ENCODE results near the gene OBP2A. TPM values are rescaled to one million over a fixed set of nuclear protein-coding genes. Genes with fewer than 3 reads are reported as not detected.

The OBP2A gene
- total and polyA plus RNA-seq, 4 donors = 0.07 TPM; not detected in 3

GRCh38 chr9:135521608-135522095, 24.3 kb upstream of the OBP2A start:
- ATAC-seq (ENCODE audit: insufficient read depth, low FRiP score) = no peak
- no peak for DNase-seq
- H3K27me3 ChIP-seq (ENCODE audit: control insufficient read depth in 3 of 3, insufficient read depth in 3 of 3, low read length in 2 of 3) = peaks cover 0 to 4% (median 0%) of the 10 kb centered on the region in 3 donors
- H3K36me3 ChIP-seq (ENCODE audit: control insufficient read depth in 4 of 4, insufficient read depth in 4 of 4, low read length in 4 of 4) = no peaks in the 10 kb centered on the region
- no peak for TF ChIP-seq CTCF (IDR thresholded peaks at IDR 0.05; ENCODE audit: control extremely low read depth, extremely low read depth)
- WGBS, 2 donors = 81 to 94% methylated on average over 9 to 11 of the region's 11 CpGs
- H3K9ac ChIP-seq (ENCODE audit: insufficient read depth in 1 of 2, low read length in 2 of 2) = no peak overlapping the region
- no peaks in the 10 kb centered on the region for H3K4me1 ChIP-seq (ENCODE audit: control insufficient read depth in 5 of 5, insufficient read depth in 5 of 5, low read length in 5 of 5)
- no peak overlapping the region for H3K27ac ChIP-seq (ENCODE audit: low read depth in 1 of 2, low read length in 1 of 2)
- no peak overlapping the region for H3K4me3 ChIP-seq
- peaks cover 0 to 2% (median 0%) of the 10 kb centered on the region in 4 donors for H3K9me3 ChIP-seq (ENCODE audit: control insufficient read depth in 4 of 4, insufficient read depth in 3 of 4, low read length in 3 of 4)

DNA sequence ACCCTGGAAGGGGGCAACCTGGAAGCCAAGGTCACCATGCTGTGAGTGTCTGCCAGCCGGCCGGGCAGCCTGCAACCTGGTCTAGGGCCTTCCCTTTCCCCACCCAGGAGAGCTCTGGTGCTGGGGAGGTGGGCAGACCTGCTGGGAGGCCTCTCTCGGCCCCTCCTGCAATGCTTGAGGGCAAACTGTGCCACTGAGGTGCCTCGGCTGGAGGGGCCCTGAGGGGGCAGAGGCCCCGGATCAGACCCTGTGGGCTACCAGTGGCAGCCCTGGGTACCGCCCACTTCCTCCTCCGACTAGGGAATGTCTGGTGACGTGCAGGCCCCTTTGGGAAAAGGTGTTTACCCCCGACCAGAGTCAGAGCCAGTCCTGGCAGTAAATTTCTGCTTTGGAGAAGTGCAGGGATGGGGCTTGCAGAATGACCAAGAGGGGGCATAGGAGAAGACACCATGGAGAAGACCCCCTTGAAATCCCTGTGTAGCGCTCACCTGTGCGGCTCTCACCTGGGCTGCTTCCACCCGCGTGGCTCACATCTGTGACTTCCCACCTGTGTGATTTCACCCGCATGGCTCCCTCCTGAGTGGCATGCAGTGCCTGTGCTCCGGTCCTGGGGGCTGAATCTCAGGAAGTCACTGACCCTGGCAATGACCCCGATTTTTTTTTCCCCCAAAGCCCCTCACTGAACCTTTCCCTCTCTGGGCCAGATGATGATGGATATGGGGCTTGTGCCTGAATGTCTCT, 23.6 kb upstream of the OBP2A start:
- WGBS, 2 donors = 59 to 68% methylated on average over 16 of the region's 16 CpGs
- no peak overlapping the region for H3K9ac ChIP-seq (ENCODE audit: insufficient read depth in 1 of 2, low read length in 2 of 2)
- no peak overlapping the region for H3K27ac ChIP-seq (ENCODE audit: low read depth in 1 of 2, low read length in 1 of 2)
- H3K36me3 ChIP-seq (ENCODE audit: control insufficient read depth in 4 of 4, insufficient read depth in 4 of 4, low read length in 4 of 4) = no peaks in the 10 kb centered on the region
- H3K4me3 ChIP-seq = no peak overlapping the region
- peaks cover 0 to 2% (median 0%) of the 10 kb centered on the region in 4 donors for H3K9me3 ChIP-seq (ENCODE audit: control insufficient read depth in 4 of 4, insufficient read depth in 3 of 4, low read length in 3 of 4)
- no peak for DNase-seq
- H3K4me1 ChIP-seq (ENCODE audit: control insufficient read depth in 5 of 5, insufficient read depth in 5 of 5, low read length in 5 of 5) = no peaks in the 10 kb centered on the region
- ATAC-seq (ENCODE audit: insufficient read depth, low FRiP score) = no peak
- H3K27me3 ChIP-seq (ENCODE audit: control insufficient read depth in 3 of 3, insufficient read depth in 3 of 3, low read length in 2 of 3) = peaks cover 0 to 4% (median 0%) of the 10 kb centered on the region in 3 donors
- TF ChIP-seq CTCF (IDR thresholded peaks at IDR 0.05; ENCODE audit: control extremely low read depth, extremely low read depth) = no peak

DNA sequence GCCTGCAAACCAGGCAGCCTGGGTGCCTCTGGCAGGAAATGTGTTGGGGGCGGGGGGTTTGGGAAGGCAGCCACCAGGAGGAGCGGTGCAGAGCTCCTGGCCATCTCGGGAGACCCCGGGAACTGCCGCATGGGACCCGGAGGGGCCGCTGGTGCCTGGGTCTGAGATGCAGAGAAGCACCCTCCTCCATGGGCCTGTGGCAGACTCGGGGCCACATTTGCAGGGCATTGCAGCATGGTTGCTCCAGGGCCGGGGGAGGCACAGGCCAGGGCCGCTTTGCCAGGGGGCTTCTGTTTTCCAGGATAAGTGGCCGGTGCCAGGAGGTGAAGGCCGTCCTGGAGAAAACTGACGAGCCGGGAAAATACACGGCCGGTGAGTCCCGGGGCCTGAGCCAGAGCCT, 23.0 kb upstream of the OBP2A start:
- 70 to 80% methylated on average over 17 of the region's 17 CpGs for WGBS, 2 donors
- Histone ChIP-seq H3K9me3 (ENCODE audit: control insufficient read depth in 4 of 4, insufficient read depth in 3 of 4, low read length in 3 of 4) (peaks cover 0 to 2% (median 0%) of the 10 kb centered on the region in 4 donors), H3K27ac (ENCODE audit: low read depth in 1 of 2, low read length in 1 of 2) (no peak overlapping the region), H3K27me3 (ENCODE audit: control insufficient read depth in 3 of 3, insufficient read depth in 3 of 3, low read length in 2 of 3) (peaks cover 0 to 4% (median 0%) of the 10 kb centered on the region in 3 donors), H3K36me3 (ENCODE audit: control insufficient read depth in 4 of 4, insufficient read depth in 4 of 4, low read length in 4 of 4) (no peaks in the 10 kb centered on the region), H3K9ac (ENCODE audit: insufficient read depth in 1 of 2, low read length in 2 of 2) (no peak overlapping the region), H3K4me1 (ENCODE audit: control insufficient read depth in 5 of 5, insufficient read depth in 5 of 5, low read length in 5 of 5) (no peaks in the 10 kb centered on the region), H3K4me3 (no peak overlapping the region)
- DNase-seq (no peak), ATAC-seq (ENCODE audit: insufficient read depth, low FRiP score) (no peak)
- TF ChIP-seq CTCF (IDR thresholded peaks at IDR 0.05; ENCODE audit: control extremely low read depth, extremely low read depth) = no peak
